ENCODE measurements around the gene CPSF6. TPM values are rescaled to one million over a fixed set of nuclear protein-coding genes. Genes with fewer than 3 reads are reported as not detected.

Gene CPSF6
- total RNA-seq, 1 experiment from 2014 or later, result 96.7 TPM

GRCh38 chr12:69298947-69299346, 59.6 kb downstream of the CPSF6 start:
- TF ChIP-seq EZH2phosphoT487 (IDR thresholded peaks at IDR 0.05; ENCODE audit: borderline replicate concordance, low read length) (no peak), EZH2 (IDR thresholded peaks at IDR 0.05; ENCODE audit: low read length, unreplicated experiment) (no peak)
- TF ChIP-seq, protein P1, sequence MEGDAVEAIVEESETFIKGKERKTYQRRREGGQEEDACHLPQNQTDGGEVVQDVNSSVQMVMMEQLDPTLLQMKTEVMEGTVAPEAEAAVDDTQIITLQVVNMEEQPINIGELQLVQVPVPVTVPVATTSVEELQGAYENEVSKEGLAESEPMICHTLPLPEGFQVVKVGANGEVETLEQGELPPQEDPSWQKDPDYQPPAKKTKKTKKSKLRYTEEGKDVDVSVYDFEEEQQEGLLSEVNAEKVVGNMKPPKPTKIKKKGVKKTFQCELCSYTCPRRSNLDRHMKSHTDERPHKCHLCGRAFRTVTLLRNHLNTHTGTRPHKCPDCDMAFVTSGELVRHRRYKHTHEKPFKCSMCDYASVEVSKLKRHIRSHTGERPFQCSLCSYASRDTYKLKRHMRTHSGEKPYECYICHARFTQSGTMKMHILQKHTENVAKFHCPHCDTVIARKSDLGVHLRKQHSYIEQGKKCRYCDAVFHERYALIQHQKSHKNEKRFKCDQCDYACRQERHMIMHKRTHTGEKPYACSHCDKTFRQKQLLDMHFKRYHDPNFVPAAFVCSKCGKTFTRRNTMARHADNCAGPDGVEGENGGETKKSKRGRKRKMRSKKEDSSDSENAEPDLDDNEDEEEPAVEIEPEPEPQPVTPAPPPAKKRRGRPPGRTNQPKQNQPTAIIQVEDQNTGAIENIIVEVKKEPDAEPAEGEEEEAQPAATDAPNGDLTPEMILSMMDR (conservative IDR thresholded peaks at IDR 0.05; ENCODE audit: low read depth, low read length), result no peak
- Histone ChIP-seq H3K4me3 (ENCODE audit: low read length) (no peak overlapping the region), H3K9me2 (replicated peaks; ENCODE audit: low read length) (no peaks in the 10 kb centered on the region), H3K4me2 (ENCODE audit: low read length) (no peak overlapping the region), H4K20me1 (ENCODE audit: low read length) (no peaks in the 10 kb centered on the region), H2AFZ (ENCODE audit: low read length) (no peak overlapping the region), H3K27me3 (ENCODE audit: low read length) (0 out of 2 replicates have a peak, but pooled peaks cover 3% of the 10 kb centered on the region), H3K4me1 (ENCODE audit: insufficient read depth, low read length) (no peaks in the 10 kb centered on the region), H3K36me3 (ENCODE audit: low read depth, low read length) (no peaks in the 10 kb centered on the region), H3F3A (ENCODE audit: low read length, unreplicated experiment) (no peaks in the 10 kb centered on the region), H3K9ac (ENCODE audit: low read length) (no peak overlapping the region), H3K9me3 (ENCODE audit: low read length) (0 out of 2 replicates have a peak, but pooled peaks cover 1% of the 10 kb centered on the region), H3K79me2 (ENCODE audit: low read length) (no peaks in the 10 kb centered on the region), H3K27ac (ENCODE audit: low read length) (no peak overlapping the region)
- no TSS peak for BruUV-seq (replicated peaks)
- DNase-seq (no peak), ATAC-seq (no peak)
- POLR2A ChIA-PET (ENCODE audit: unreplicated experiment), result no interaction called here
- intact Hi-C loops (cut with micrococcal nuclease), result no loop called here
- CTCF ChIA-PET, result no interaction called here

- Histone ChIP-seq H3K9ac (ENCODE audit: low read length) (no peak overlapping the region), H4K20me1 (ENCODE audit: low read length) (no peaks in the 10 kb centered on the region), H3F3A (ENCODE audit: low read length, unreplicated experiment) (no peaks in the 10 kb centered on the region), H3K4me3 (ENCODE audit: low read length) (no peak overlapping the region), H3K9me2 (replicated peaks; ENCODE audit: low read length) (no peaks in the 10 kb centered on the region), H2AFZ (ENCODE audit: low read length) (no peak overlapping the region), H3K27ac (ENCODE audit: low read length) (no peak overlapping the region), H3K27me3 (ENCODE audit: low read length) (no peaks in the 10 kb centered on the region), H3K4me2 (ENCODE audit: low read length) (no peak overlapping the region), H3K36me3 (ENCODE audit: low read depth, low read length) (no peaks in the 10 kb centered on the region), H3K9me3 (ENCODE audit: low read length) (peaks cover 13% of the 10 kb centered on the region), H3K4me1 (ENCODE audit: insufficient read depth, low read length) (no peaks in the 10 kb centered on the region), H3K79me2 (ENCODE audit: low read length) (no peaks in the 10 kb centered on the region)
- intact Hi-C loops (cut with micrococcal nuclease), result no loop called here
- no peak for TF ChIP-seq EZH2phosphoT487 (IDR thresholded peaks at IDR 0.05; ENCODE audit: borderline replicate concordance, low read length)
- TF ChIP-seq EZH2 (IDR thresholded peaks at IDR 0.05; ENCODE audit: low read length, unreplicated experiment), result no peak
- TF ChIP-seq, protein P1 (conservative IDR thresholded peaks at IDR 0.05; ENCODE audit: low read depth, low read length), result no peak
- ChIA-PET CTCF (no interaction called here), POLR2A (ENCODE audit: unreplicated experiment) (interaction anchor here (0.6 kb wide), 1 partner anchor 497 kb away, joined by 3 read pairs; no protein-coding TSS in a partner anchor)
- DNase-seq, result no peak
- no TSS peak for BruUV-seq (replicated peaks)
- ATAC-seq, result no peak
Measured at GRCh38 chr12:69304284-69304683, 64.9 kb downstream of the CPSF6 start.

DNA sequence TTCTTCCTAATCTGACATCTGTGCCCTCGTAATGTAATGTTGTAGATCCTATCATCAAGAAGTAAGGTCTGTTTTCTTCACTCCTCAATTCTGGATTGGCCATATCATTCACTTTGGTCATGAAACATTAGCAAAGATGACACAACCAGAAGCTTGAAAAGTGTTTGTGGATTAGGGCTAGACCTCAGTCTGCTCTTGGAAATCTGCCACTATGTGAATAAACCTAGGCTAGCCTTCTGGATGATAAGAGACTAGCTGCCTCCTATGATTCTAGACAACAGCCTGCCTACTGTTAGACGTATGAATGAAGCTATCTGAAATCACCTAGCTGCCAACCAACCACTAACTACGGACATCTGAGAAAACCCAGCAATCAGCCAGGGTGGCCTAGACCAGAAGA, 70.1 kb downstream of the CPSF6 start:
- Histone ChIP-seq H3K9me3 (ENCODE audit: low read length) (peaks cover 7% of the 10 kb centered on the region), H3K27ac (ENCODE audit: low read length) (no peak overlapping the region), H4K20me1 (ENCODE audit: low read length) (no peaks in the 10 kb centered on the region), H3K9me2 (replicated peaks; ENCODE audit: low read length) (no peaks in the 10 kb centered on the region), H3K9ac (ENCODE audit: low read length) (no peak overlapping the region), H3K36me3 (ENCODE audit: low read depth, low read length) (no peaks in the 10 kb centered on the region), H3K4me2 (ENCODE audit: low read length) (no peak overlapping the region), H3K4me3 (ENCODE audit: low read length) (no peak overlapping the region), H3F3A (ENCODE audit: low read length, unreplicated experiment) (no peaks in the 10 kb centered on the region), H3K4me1 (ENCODE audit: insufficient read depth, low read length) (no peaks in the 10 kb centered on the region), H2AFZ (ENCODE audit: low read length) (no peak overlapping the region), H3K27me3 (ENCODE audit: low read length) (no peaks in the 10 kb centered on the region), H3K79me2 (ENCODE audit: low read length) (no peaks in the 10 kb centered on the region)
- no TSS peak for BruUV-seq (replicated peaks)
- TF ChIP-seq EZH2phosphoT487 (IDR thresholded peaks at IDR 0.05; ENCODE audit: borderline replicate concordance, low read length) (no peak), EZH2 (IDR thresholded peaks at IDR 0.05; ENCODE audit: low read length, unreplicated experiment) (no peak)
- TF ChIP-seq, protein P1 (conservative IDR thresholded peaks at IDR 0.05; ENCODE audit: low read depth, low read length), result no peak
- ATAC-seq (no peak), DNase-seq (no peak)
- ChIA-PET CTCF (no interaction called here), POLR2A (ENCODE audit: unreplicated experiment) (no interaction called here)
- intact Hi-C loops (cut with micrococcal nuclease), result no loop called here

Data from PC-3 (cell line).